Natural killer cell treated with Interleukin-12 subunit alpha and Interleukin-12 subunit beta and Interleukin-15 and Interleukin-18, amount 100 ng/mL, for 72 hours (primary cell): ENCODE measurements around the gene ZNF791. TPM values are rescaled to one million over a fixed set of nuclear protein-coding genes. Genes with fewer than 3 reads are reported as not detected.
"Not testable (repeated sequence)": the region's sequence is repeated elsewhere in the genome, so short reads cannot be mapped to it uniquely, and the experiment has no call there.

Source experiments
- ATAC-seq, 2 donors: fragments of 150-1000 bp; cut with Tn5 transposase in 1 of 2; sonication (Bioruptor Pico), chemical (Tn5 transposase) in 1 of 2; 2 replicates each; pipeline ENCODE4 v1.10.0; 2021
- DNase-seq: peaks from one replicate; pipeline ENCODE4 v3.0.0; 2022; ENCODE audit warnings: low spot score
- H3K27ac Mint-ChIP-seq, 2 donors: 1 replicate in 1 of 2; 2 replicates in 1 of 2; pipeline ENCODE4 v1.8.0; 2022; ENCODE audit warnings: mixed read lengths in 2 of 2, mild to moderate bottlenecking in 1 of 2, moderate library complexity in 1 of 2
- H3K27me3 Mint-ChIP-seq, 2 donors: 1 replicate in 1 of 2; 2 replicates in 1 of 2; pipeline ENCODE4 v1.8.0; 2022; ENCODE audit warnings: mixed read lengths in 2 of 2
- H3K36me3 Mint-ChIP-seq: one replicate; pipeline ENCODE4 v1.8.0; 2022; ENCODE audit warnings: mixed read lengths
- H3K4me1 Mint-ChIP-seq, 2 donors: 1 replicate in 1 of 2; 2 replicates in 1 of 2; pipeline ENCODE4 v1.8.0; 2022; ENCODE audit warnings: low read depth in 2 of 2, mixed read lengths in 2 of 2, mild to moderate bottlenecking in 1 of 2
- H3K4me3 Mint-ChIP-seq: one replicate; pipeline ENCODE4 v1.8.0; 2022; ENCODE audit warnings: mixed read lengths
- H3K9me3 Mint-ChIP-seq: 2 replicates; pipeline ENCODE4 v1.8.0; 2022; ENCODE audit warnings: mixed read lengths
- total RNA-seq, 2 donors: library from RNA; stranded (reverse); gene quantifications; one replicate each; pipeline ENCODE4 v1.2.3, GENCODE V29; 2022

ZNF791 gene
- total RNA-seq, 2 donors from 2014 or later: 28.7 to 29.1 TPM

- Mint-ChIP-seq H3K9me3 (no peaks in the 10 kb centered on the region), H3K36me3 (peaks cover 12% of the 10 kb centered on the region), H3K27me3 (no peaks in the 10 kb centered on the region), H3K4me1 (peaks cover 22 to 27% of the 10 kb centered on the region in 2 donors), H3K4me3 (peak overlapping the region; percentile 93), H3K27ac (peak overlapping the region; percentile 82 to 98)
- DNase-seq: no peak
- ATAC-seq: no peak
These were observed 610 bp downstream of the ZNF791 start for GRCh38 chr19:12611361-12611699.

GRCh38 chr19:12617646-12618045 is 6.9 kb downstream of the ZNF791 start:
- H3K27ac Mint-ChIP-seq: no peak overlapping the region

GRCh38 chr19:12621253-12622024 is 10.7 kb downstream of the ZNF791 start:
- not testable (repeated sequence) for H3K36me3 Mint-ChIP-seq, DNase-seq, H3K27me3 Mint-ChIP-seq, ATAC-seq, H3K9me3 Mint-ChIP-seq, H3K4me3 Mint-ChIP-seq, H3K4me1 Mint-ChIP-seq
- H3K27ac Mint-ChIP-seq: peak overlapping the region in 1 of 2 donors; percentile 21

More at GRCh38 chr19:12617646-12618045, 6.9 kb downstream of the ZNF791 start:
- Mint-ChIP-seq H3K27me3 (no peaks in the 10 kb centered on the region), H3K9me3 (no peaks in the 10 kb centered on the region), H3K36me3 (peaks cover 13% of the 10 kb centered on the region), H3K4me1 (peaks cover 17 to 23% of the 10 kb centered on the region in 2 donors), H3K4me3 (no peak overlapping the region)
- ATAC-seq: no peak
- DNase-seq: no peak

- DNase-seq (no peak), ATAC-seq (no peak)
- H3K9me3 Mint-ChIP-seq: peaks cover 4% of the 10 kb centered on the region
- peaks cover 10% of the 10 kb centered on the region in 2 donors for H3K4me1 Mint-ChIP-seq
- H3K27ac Mint-ChIP-seq: no peak overlapping the region
- no peaks in the 10 kb centered on the region for H3K27me3 Mint-ChIP-seq
- no peak overlapping the region for H3K4me3 Mint-ChIP-seq
- peaks cover 17% of the 10 kb centered on the region for H3K36me3 Mint-ChIP-seq
These were observed 12.8 kb downstream of the ZNF791 start for GRCh38 chr19:12623361-12624031.

GRCh38 chr19:12626958-12627357 is 16.2 kb downstream of the ZNF791 start:
- ATAC-seq: no peak
- H3K4me1 Mint-ChIP-seq: peaks cover 13 to 14% of the 10 kb centered on the region in 2 donors
- DNase-seq: no peak
- no peak overlapping the region for H3K27ac Mint-ChIP-seq
- peaks cover 32% of the 10 kb centered on the region for H3K36me3 Mint-ChIP-seq
- H3K27me3 Mint-ChIP-seq: no peaks in the 10 kb centered on the region
- no peak overlapping the region for H3K4me3 Mint-ChIP-seq
- H3K9me3 Mint-ChIP-seq: peaks cover 10% of the 10 kb centered on the region

- DNase-seq: no peak
- Mint-ChIP-seq H3K27ac (no peak overlapping the region), H3K9me3 (peaks cover 10% of the 10 kb centered on the region), H3K4me3 (no peak overlapping the region), H3K4me1 (peaks cover 13 to 14% of the 10 kb centered on the region in 2 donors), H3K36me3 (peaks cover 32% of the 10 kb centered on the region), H3K27me3 (no peaks in the 10 kb centered on the region)
- no peak for ATAC-seq
These were observed 17.6 kb downstream of the ZNF791 start for GRCh38 chr19:12628040-12629022.

- peaks cover 10% of the 10 kb centered on the region for H3K9me3 Mint-ChIP-seq
- H3K27me3 Mint-ChIP-seq: no peaks in the 10 kb centered on the region
- no peak overlapping the region for H3K27ac Mint-ChIP-seq
- ATAC-seq (no peak), DNase-seq (no peak)
- peaks cover 13 to 14% of the 10 kb centered on the region in 2 donors for H3K4me1 Mint-ChIP-seq
- H3K36me3 Mint-ChIP-seq: peaks cover 32% of the 10 kb centered on the region
- no peak overlapping the region for H3K4me3 Mint-ChIP-seq
These were observed 18.5 kb downstream of the ZNF791 start for GRCh38 chr19:12629215-12629614.

GRCh38 chr19:12636631-12637030 is 25.9 kb downstream of the ZNF791 start:
- Mint-ChIP-seq H3K36me3 (no peaks in the 10 kb centered on the region), H3K9me3 (no peaks in the 10 kb centered on the region), H3K4me1 (peaks cover 9 to 13% of the 10 kb centered on the region in 2 donors), H3K4me3 (no peak overlapping the region), H3K27me3 (no peaks in the 10 kb centered on the region), H3K27ac (no peak overlapping the region)
- no peak for ATAC-seq
- no peak for DNase-seq

- H3K27me3 Mint-ChIP-seq: no peaks in the 10 kb centered on the region
- ATAC-seq (no peak), DNase-seq (no peak)
- H3K4me3 Mint-ChIP-seq: no peak overlapping the region
- H3K36me3 Mint-ChIP-seq: no peaks in the 10 kb centered on the region
- peaks cover 9 to 13% of the 10 kb centered on the region in 2 donors for H3K4me1 Mint-ChIP-seq
- no peak overlapping the region for H3K27ac Mint-ChIP-seq
- H3K9me3 Mint-ChIP-seq: no peaks in the 10 kb centered on the region
These were observed 28.0 kb downstream of the ZNF791 start for GRCh38 chr19:12638611-12639182.

GRCh38 chr19:12639901-12640613 is 29.3 kb downstream of the ZNF791 start:
- ATAC-seq (peak; percentile 96 to 97), DNase-seq (peak; percentile 91)
- H3K27ac Mint-ChIP-seq: peak overlapping the region; percentile 57
- no peaks in the 10 kb centered on the region for H3K9me3 Mint-ChIP-seq
- peaks cover 9 to 11% of the 10 kb centered on the region in 2 donors for H3K4me1 Mint-ChIP-seq
- H3K4me3 Mint-ChIP-seq: peak overlapping the region; percentile 71
- H3K27me3 Mint-ChIP-seq: no peaks in the 10 kb centered on the region
- H3K36me3 Mint-ChIP-seq: no peaks in the 10 kb centered on the region

- H3K4me1 Mint-ChIP-seq: peaks cover 7 to 8% of the 10 kb centered on the region in 2 donors
- no peaks in the 10 kb centered on the region for H3K27me3 Mint-ChIP-seq
- no peak overlapping the region for H3K27ac Mint-ChIP-seq
- ATAC-seq (no peak), DNase-seq (no peak)
- H3K4me3 Mint-ChIP-seq: no peak overlapping the region
- H3K36me3 Mint-ChIP-seq: no peaks in the 10 kb centered on the region
- no peaks in the 10 kb centered on the region for H3K9me3 Mint-ChIP-seq
These were observed 30.7 kb downstream of the ZNF791 start for GRCh38 chr19:12641456-12641855.

GRCh38 chr19:12642506-12642905 is 31.8 kb downstream of the ZNF791 start:
- Mint-ChIP-seq H3K9me3 (no peaks in the 10 kb centered on the region), H3K27me3 (no peaks in the 10 kb centered on the region), H3K4me3 (no peak overlapping the region), H3K4me1 (peaks cover 7 to 8% of the 10 kb centered on the region in 2 donors), H3K27ac (no peak overlapping the region), H3K36me3 (no peaks in the 10 kb centered on the region)
- DNase-seq: no peak
- no peak for ATAC-seq

- not testable (repeated sequence) for DNase-seq, H3K27me3 Mint-ChIP-seq, ATAC-seq, H3K27ac Mint-ChIP-seq, H3K36me3 Mint-ChIP-seq, H3K9me3 Mint-ChIP-seq, H3K4me3 Mint-ChIP-seq
- H3K4me1 Mint-ChIP-seq: peaks cover 8 to 12% of the 10 kb centered on the region in 2 donors
These were observed 33.0 kb downstream of the ZNF791 start for GRCh38 chr19:12643716-12644115.
